ENCODE results near the gene HOXD8.

DNA sequence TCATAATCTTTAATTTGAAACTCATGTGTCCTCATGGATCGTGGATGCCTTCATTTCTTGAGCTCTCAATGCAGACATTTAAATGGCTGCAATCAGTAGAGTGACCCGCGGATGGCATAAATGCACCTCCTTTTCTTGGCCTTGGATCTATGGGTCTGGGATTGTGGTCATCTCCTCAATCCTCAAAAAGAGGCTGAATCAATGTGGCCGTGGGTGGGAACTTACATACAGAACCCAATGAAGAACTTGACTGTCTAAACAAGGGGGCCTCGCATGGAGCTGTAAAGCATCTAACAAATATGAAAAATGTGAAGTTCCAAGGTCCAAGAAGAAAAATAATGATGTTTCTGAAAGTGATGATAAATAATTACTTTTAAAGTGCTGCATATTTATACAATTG is 34.1 kb upstream of the HOXD8 start:
- TF ChIP-seq, protein P1, sequence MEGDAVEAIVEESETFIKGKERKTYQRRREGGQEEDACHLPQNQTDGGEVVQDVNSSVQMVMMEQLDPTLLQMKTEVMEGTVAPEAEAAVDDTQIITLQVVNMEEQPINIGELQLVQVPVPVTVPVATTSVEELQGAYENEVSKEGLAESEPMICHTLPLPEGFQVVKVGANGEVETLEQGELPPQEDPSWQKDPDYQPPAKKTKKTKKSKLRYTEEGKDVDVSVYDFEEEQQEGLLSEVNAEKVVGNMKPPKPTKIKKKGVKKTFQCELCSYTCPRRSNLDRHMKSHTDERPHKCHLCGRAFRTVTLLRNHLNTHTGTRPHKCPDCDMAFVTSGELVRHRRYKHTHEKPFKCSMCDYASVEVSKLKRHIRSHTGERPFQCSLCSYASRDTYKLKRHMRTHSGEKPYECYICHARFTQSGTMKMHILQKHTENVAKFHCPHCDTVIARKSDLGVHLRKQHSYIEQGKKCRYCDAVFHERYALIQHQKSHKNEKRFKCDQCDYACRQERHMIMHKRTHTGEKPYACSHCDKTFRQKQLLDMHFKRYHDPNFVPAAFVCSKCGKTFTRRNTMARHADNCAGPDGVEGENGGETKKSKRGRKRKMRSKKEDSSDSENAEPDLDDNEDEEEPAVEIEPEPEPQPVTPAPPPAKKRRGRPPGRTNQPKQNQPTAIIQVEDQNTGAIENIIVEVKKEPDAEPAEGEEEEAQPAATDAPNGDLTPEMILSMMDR (IDR thresholded peaks at IDR 0.05) = no peak
- no peak for TF ChIP-seq POLR2A (IDR thresholded peaks at IDR 0.05)

Measured in lower leg skin (tissue), 3 donors.